GM08714 (cell line): ENCODE results near the gene CYB561D1.
A peak's percentile ranks its signal among the peaks of the same experiment; 100 is the strongest.
"Not testable (repeated sequence)": the region's sequence is repeated elsewhere in the genome, so short reads cannot be mapped to it uniquely, and the experiment has no call there.

Experiments
- H3K4me3 ChIP-seq: fragments of 200-500 bp; sonication (Bioruptor generic); 2 replicates; pipeline ENCODE4 v1.5.1; 2014; ENCODE audit warnings: mild to moderate bottlenecking, low read length, inconsistent platforms
- ZNF274 ChIP-seq: IDR thresholded peaks from 2 replicates; pipeline ENCODE4 v1.6.1; 2012; ENCODE audit warnings: mild to moderate bottlenecking, low read depth, low read length

Gene CYB561D1, protein sequence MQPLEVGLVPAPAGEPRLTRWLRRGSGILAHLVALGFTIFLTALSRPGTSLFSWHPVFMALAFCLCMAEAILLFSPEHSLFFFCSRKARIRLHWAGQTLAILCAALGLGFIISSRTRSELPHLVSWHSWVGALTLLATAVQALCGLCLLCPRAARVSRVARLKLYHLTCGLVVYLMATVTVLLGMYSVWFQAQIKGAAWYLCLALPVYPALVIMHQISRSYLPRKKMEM

GRCh38 chr1:109493805-109494539 lies at the start of gene CYB561D1:
TSS of gene CYB561D1 (plus strand) at chr1:109494094. CDS start at chr1:109494140, 46 bp downstream.
- no peak for TF ChIP-seq ZNF274
- peak within 1 kb of the TSS; percentile 73 for H3K4me3 ChIP-seq

GRCh38 chr1:109444346-109444745 lies 49.5 kb upstream of the CYB561D1 start:
- TF ChIP-seq ZNF274: no peak
- no peak overlapping the region for H3K4me3 ChIP-seq

GRCh38 chr1:109445949-109446695 lies 47.8 kb upstream of the CYB561D1 start:
- not testable (repeated sequence) for H3K4me3 ChIP-seq

GRCh38 chr1:109447524-109447923 lies 46.4 kb upstream of the CYB561D1 start:
- no peak overlapping the region for H3K4me3 ChIP-seq
- TF ChIP-seq ZNF274: no peak

GRCh38 chr1:109454497-109455133 lies 39.3 kb upstream of the CYB561D1 start:
- TF ChIP-seq ZNF274: no peak
- no peak overlapping the region for H3K4me3 ChIP-seq

GRCh38 chr1:109457819-109458218 lies 36.1 kb upstream of the CYB561D1 start:
- no peak overlapping the region for H3K4me3 ChIP-seq
- no peak for TF ChIP-seq ZNF274

DNA sequence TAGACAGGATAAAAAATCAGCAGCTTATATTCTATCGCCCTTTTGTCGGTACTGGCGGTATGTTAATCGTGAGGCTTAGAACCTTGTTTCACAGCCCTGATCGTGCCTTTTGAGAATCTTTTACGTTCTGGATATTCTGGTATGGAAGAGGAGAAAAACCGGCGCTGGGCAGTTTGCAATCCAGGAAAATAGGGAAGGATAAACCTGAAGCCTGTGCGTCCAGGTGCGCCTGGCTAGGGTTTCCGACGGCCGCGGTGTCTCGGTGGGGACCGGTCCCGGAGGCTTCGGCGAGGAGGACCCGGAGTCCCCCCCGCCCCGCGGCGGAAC lies 27.8 kb upstream of the CYB561D1 start:
- no peak for TF ChIP-seq ZNF274
- H3K4me3 ChIP-seq: peak overlapping the region; percentile 62; the same call in 1 of the 2 replicates

DNA sequence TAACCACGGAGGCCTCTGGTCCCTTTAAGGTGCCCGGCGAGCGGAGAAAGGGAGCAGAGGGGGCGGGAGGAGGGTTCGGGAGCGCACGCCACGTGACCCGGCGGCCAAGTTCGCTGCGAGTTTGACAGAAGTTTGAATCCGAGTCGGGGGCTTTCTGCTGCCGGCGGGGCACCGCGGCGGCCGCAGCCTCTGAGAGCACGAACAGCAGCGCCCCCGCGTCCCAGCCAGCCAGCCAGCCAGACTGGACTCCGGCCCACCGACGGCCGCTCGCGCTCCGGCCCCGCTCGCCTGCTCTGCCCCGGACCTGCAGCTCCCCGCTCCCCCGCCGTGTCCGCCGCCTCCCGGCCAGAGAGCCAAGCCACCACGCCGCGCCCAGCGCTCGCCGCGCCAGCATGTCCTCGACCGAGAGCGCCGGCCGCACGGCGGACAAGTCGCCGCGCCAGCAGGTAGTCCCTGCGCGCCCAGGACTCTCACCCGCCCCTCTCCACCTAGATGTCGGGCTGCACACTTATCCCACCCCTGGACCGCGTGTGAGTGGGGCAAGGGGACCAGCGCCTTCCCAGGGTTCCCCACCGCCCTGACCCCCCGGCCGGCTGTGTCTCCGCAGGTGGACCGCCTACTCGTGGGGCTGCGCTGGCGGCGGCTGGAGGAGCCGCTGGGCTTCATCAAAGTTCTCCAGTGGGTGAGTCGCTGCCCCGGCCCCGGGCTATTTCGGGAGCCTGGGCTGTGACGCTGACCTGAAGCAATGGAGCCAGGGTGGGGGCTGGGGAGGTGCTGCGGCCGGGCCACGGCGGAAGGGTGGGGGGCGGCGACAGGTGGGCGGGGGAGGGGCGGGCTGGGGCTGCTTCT lies 27.2 kb upstream of the CYB561D1 start, which contains the start of gene SYPL2:
Gene SYPL2, plus strand, starts transcription at position 95 of the 849 bp plus-strand sequence. Its CDS starts 298 bp downstream, at position 393.
- peak within 1 kb of the TSS; percentile 62; the same call in 1 of the 2 replicates for H3K4me3 ChIP-seq
- no peak for TF ChIP-seq ZNF274

GRCh38 chr1:109467301-109467777 lies 26.6 kb upstream of the CYB561D1 start:
- H3K4me3 ChIP-seq: no peak overlapping the region
- TF ChIP-seq ZNF274: no peak

DNA sequence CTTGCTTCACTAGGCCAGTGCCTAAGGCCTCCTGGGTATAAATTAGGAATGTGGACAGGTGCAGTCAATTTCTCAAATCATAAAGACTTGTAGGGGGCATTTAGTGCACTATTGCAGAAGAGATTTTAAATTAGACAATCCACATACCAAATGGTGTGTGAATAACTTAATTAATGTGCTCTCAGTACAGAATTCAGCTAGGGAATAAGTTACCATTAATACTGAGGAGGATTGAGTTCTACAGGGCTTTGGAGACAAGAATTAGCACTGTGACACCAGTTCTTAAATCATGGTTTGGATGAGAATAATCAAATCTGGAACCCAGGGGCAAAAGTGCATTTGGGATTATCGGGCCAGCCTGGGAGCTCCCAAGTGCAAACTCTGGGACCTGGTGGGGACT lies 25.8 kb upstream of the CYB561D1 start:
- no peak overlapping the region for H3K4me3 ChIP-seq
- no peak for TF ChIP-seq ZNF274

DNA sequence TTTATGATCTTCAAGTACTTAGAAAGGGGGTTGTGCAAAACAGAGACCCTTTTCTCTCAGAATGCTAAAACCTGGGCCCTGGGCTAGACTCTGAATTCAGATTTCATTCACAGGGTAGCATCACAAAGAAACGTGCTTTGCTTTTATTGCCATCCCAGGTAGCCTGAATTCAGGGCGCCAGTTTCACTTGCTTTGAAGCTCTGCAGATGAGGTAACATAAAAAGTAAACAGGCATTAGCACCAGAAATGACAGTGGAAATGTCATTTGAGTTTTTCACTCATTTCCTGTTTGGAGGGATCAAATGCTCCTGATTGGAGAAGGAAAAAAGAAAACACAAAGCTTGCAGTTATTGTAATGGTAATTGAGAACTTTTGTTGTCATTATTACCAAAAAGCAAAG lies 25.0 kb upstream of the CYB561D1 start:
- no peak for TF ChIP-seq ZNF274
- no peak overlapping the region for H3K4me3 ChIP-seq

- H3K4me3 ChIP-seq: no peak overlapping the region
- no peak for TF ChIP-seq ZNF274
These were observed 23.6 kb upstream of the CYB561D1 start for GRCh38 chr1:109470245-109470644.

DNA sequence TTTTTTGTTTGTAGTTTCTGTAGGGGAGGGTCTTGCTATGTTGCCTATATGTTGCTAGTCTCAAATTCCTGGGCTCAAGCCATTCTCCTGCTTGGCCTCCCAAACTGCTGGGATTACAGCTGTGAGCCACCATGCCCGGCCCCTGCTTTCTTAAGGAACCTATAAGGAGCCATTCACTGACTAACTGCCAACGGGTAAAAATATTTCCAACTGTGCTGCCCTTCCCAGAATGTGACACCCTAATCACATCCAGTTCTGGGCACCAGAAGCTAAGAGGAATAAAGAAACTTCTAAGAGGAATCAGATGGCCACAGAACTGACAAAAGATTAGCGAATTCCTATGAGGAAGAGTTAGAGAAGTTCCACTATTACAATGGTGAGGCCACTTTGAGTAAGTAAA lies 21.1 kb upstream of the CYB561D1 start:
- H3K4me3 ChIP-seq: no peak overlapping the region
- TF ChIP-seq ZNF274: no peak

GRCh38 chr1:109473284-109474057 lies 20.4 kb upstream of the CYB561D1 start:
- H3K4me3 ChIP-seq: not testable (repeated sequence)
